ENCODE data around the gene XRN2.

DNA sequence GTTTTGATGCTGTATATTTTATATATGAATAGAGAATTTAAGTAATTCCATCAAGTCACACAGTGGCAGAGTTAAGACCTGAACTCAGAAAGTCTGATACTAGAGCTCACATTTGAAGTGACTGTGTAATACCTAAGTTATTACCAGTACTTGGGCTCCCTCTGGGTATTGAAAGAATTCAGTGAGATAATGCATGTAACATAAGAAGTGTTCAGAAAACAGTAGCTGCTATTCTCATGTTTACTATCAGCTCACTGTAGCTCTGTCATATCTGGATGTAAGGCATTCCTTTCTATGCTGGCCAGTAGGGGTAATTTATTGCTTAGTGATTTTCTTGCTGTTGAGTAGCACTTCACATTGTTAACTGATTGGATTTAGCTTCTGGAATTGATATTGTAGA lies 49.6 kb downstream of the XRN2 start:
- TF ChIP-seq, protein P1, sequence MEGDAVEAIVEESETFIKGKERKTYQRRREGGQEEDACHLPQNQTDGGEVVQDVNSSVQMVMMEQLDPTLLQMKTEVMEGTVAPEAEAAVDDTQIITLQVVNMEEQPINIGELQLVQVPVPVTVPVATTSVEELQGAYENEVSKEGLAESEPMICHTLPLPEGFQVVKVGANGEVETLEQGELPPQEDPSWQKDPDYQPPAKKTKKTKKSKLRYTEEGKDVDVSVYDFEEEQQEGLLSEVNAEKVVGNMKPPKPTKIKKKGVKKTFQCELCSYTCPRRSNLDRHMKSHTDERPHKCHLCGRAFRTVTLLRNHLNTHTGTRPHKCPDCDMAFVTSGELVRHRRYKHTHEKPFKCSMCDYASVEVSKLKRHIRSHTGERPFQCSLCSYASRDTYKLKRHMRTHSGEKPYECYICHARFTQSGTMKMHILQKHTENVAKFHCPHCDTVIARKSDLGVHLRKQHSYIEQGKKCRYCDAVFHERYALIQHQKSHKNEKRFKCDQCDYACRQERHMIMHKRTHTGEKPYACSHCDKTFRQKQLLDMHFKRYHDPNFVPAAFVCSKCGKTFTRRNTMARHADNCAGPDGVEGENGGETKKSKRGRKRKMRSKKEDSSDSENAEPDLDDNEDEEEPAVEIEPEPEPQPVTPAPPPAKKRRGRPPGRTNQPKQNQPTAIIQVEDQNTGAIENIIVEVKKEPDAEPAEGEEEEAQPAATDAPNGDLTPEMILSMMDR (IDR thresholded peaks at IDR 0.05; ENCODE audit: low read depth, low read length), result no peak
- TF ChIP-seq EZH2phosphoT487 (IDR thresholded peaks at IDR 0.05; ENCODE audit: low read depth), result no peak

All from OCI-LY3 (cell line).